Mesenchymal stem cell (in vitro differentiated cells and primary cell): Measurements from ENCODE around the gene HPN.
A peak's percentile ranks its signal among the peaks of the same experiment; 100 is the strongest.

Experiments used
- DNase-seq: peaks from one replicate; pipeline ENCODE4 v3.0.0-alpha.2; 2013
- H2AFZ ChIP-seq: one replicate; pipeline ENCODE4 v1.6.1; 2013; ENCODE audit warnings: low read depth, mild to moderate bottlenecking, control low read depth, inconsistent platforms, low read length, moderate library complexity
- H2AK5ac ChIP-seq: 2 replicates; pipeline ENCODE4 v1.6.1; 2013; ENCODE audit warnings: low read length, moderate library complexity, mild to moderate bottlenecking, inconsistent platforms; ENCODE audit not compliant: severe bottlenecking
- H2BK120ac ChIP-seq: one replicate; pipeline ENCODE4 v1.6.1; 2013; ENCODE audit warnings: low read depth, mild to moderate bottlenecking, inconsistent platforms, low read length, moderate library complexity
- H2BK12ac ChIP-seq, 2 experiments: one replicate each; pipeline ENCODE4 v1.6.1; 2013; ENCODE audit warnings: inconsistent platforms in 2 of 2, low read length in 2 of 2, mild to moderate bottlenecking in 2 of 2, moderate library complexity in 2 of 2, control low read depth in 1 of 2
- H2BK15ac ChIP-seq: one replicate; pipeline ENCODE4 v1.6.1; 2013; ENCODE audit warnings: mild to moderate bottlenecking, low read depth, inconsistent platforms; ENCODE audit not compliant: poor library complexity, severe bottlenecking
- H2BK5ac ChIP-seq: 2 replicates; pipeline ENCODE4 v1.6.1; 2013; ENCODE audit warnings: low read depth, mild to moderate bottlenecking, low read length, control low read depth, inconsistent platforms; ENCODE audit not compliant: poor library complexity, severe bottlenecking
- H3K14ac ChIP-seq, 2 experiments: one replicate each; pipeline ENCODE4 v1.6.1; 2013; ENCODE audit warnings: inconsistent platforms in 2 of 2, low read length in 2 of 2, control low read depth in 1 of 2, mild to moderate bottlenecking in 1 of 2, moderate library complexity in 1 of 2
- H3K18ac ChIP-seq, 2 experiments: one replicate each; pipeline ENCODE4 v1.6.1; 2013; ENCODE audit warnings: inconsistent platforms in 2 of 2, low read length in 2 of 2, control low read depth in 1 of 2, low read depth in 1 of 2, mild to moderate bottlenecking in 1 of 2
- H3K23ac ChIP-seq, 2 experiments: one replicate each; pipeline ENCODE4 v1.6.1; 2013; ENCODE audit warnings: inconsistent platforms in 2 of 2, low read length in 2 of 2, mild to moderate bottlenecking in 2 of 2, moderate library complexity in 2 of 2, control low read depth in 1 of 2
- H3K27ac ChIP-seq: 2 replicates; pipeline ENCODE4 v1.5.1; 2013; ENCODE audit warnings: mild to moderate bottlenecking, moderate library complexity, low read length, control low read depth, inconsistent platforms; ENCODE audit not compliant: poor library complexity, severe bottlenecking
- H3K27me3 ChIP-seq, 2 experiments: 2 replicates each; pipeline versions ENCODE4 v1.6.1 to v1.7.0; 2013; ENCODE audit warnings: low read length in 2 of 2, mild to moderate bottlenecking in 2 of 2, moderate library complexity in 2 of 2, control low read depth in 1 of 2, inconsistent platforms in 1 of 2; ENCODE audit not compliant: control insufficient read depth in 1 of 2, insufficient read depth in 1 of 2
- H3K36me3 ChIP-seq, 2 experiments: 2 replicates each; pipeline versions ENCODE4 v1.6.1 to v1.7.0; 2013; ENCODE audit warnings: low read length in 2 of 2, control low read depth in 1 of 2, inconsistent platforms in 1 of 2, low read depth in 1 of 2, mild to moderate bottlenecking in 1 of 2; ENCODE audit not compliant: insufficient read depth in 2 of 2, control insufficient read depth in 1 of 2
- H3K4ac ChIP-seq, 2 experiments: one replicate each; pipeline ENCODE4 v1.6.1; 2013; ENCODE audit warnings: inconsistent platforms in 2 of 2, low read length in 2 of 2, mild to moderate bottlenecking in 2 of 2, moderate library complexity in 2 of 2, control low read depth in 1 of 2, low read depth in 1 of 2
- H3K4me1 ChIP-seq: 2 replicates; pipeline ENCODE4 v1.6.1; 2013; ENCODE audit warnings: low read depth, low read length, control low read depth; ENCODE audit not compliant: control insufficient read depth, insufficient read depth
- H3K4me2 ChIP-seq: 2 replicates; pipeline ENCODE4 v1.6.1; 2013; ENCODE audit warnings: low read length, mild to moderate bottlenecking, inconsistent platforms; ENCODE audit not compliant: poor library complexity, severe bottlenecking
- H3K4me3 ChIP-seq, 2 experiments: 2 replicates each; pipeline versions ENCODE4 v1.5.1 to v1.7.0; 2013; ENCODE audit warnings: low read length in 2 of 2, mild to moderate bottlenecking in 2 of 2, control low read depth in 1 of 2, low read depth in 1 of 2; ENCODE audit not compliant: insufficient read depth in 1 of 2
- H3K79me1 ChIP-seq: replicated peaks from 2 replicates; pipeline ENCODE4 v1.6.1; 2013; ENCODE audit warnings: mild to moderate bottlenecking, control low read depth, low read length, inconsistent platforms; ENCODE audit not compliant: poor library complexity, severe bottlenecking
- H3K9ac ChIP-seq: 2 replicates; pipeline ENCODE4 v1.7.0; 2013; ENCODE audit warnings: mild to moderate bottlenecking, low read length, moderate library complexity
- H3K9me3 ChIP-seq: 2 replicates; pipeline ENCODE4 v1.7.0; 2013; ENCODE audit warnings: mild to moderate bottlenecking, low read length; ENCODE audit not compliant: control insufficient read depth
- H4K8ac ChIP-seq: one replicate; pipeline ENCODE4 v1.6.1; 2013; ENCODE audit warnings: inconsistent platforms, mild to moderate bottlenecking, low read length, moderate library complexity
- H4K91ac ChIP-seq: one replicate; pipeline ENCODE4 v1.6.1; 2013; ENCODE audit warnings: mild to moderate bottlenecking, low read length, inconsistent platforms
- WGBS: methylation state at CpG from one replicate; pipeline ENCODE4 v1.1.7; 2013; ENCODE audit warnings: mixed read lengths; 5-methylcytosine and 5-hydroxymethylcytosine counted together

Gene HPN

DNA sequence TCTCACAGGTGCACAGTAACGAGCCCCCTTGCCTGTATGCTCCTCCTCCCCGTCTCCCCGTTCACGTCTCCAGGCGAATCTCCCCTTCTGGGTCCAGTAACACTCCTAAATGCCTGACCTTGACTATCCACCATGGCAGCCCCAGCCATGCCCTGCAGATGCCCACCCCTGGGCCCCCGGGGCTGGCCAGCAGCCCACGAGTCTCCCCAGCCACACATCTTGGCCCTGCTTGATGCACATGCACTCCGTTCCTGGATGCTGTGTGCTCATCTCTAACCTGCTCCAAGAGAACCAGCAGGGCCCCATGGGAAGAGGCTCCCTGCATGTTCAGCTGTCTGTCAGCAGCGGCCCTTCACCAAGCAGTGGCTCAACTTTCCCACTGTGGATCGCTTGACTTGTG is 32.0 kb downstream of the HPN start:
- peaks cover 2% of the 10 kb centered on the region for H3K4me1 ChIP-seq
- 72% methylated on average over 10 of the region's 10 CpGs for WGBS
- no peak overlapping the region for H3K27ac ChIP-seq
- no peak overlapping the region for H3K14ac ChIP-seq
- H2AFZ ChIP-seq: no peak overlapping the region
- H2BK15ac ChIP-seq: no peak overlapping the region
- peaks cover 9 to 48% of the 10 kb centered on the region in 2 experiments for H3K27me3 ChIP-seq
- no peak overlapping the region for H2BK120ac ChIP-seq
- no peak for DNase-seq
- H3K4me3 ChIP-seq: no peak overlapping the region
- no peak overlapping the region for H3K18ac ChIP-seq
- H3K36me3 ChIP-seq: no peaks in the 10 kb centered on the region
- no peak overlapping the region for H2AK5ac ChIP-seq
- no peak overlapping the region for H4K91ac ChIP-seq
- no peak overlapping the region for H3K4me2 ChIP-seq
- no peak overlapping the region for H4K8ac ChIP-seq
- H3K4ac ChIP-seq: no peak overlapping the region
- no peak overlapping the region for H3K9ac ChIP-seq
- no peak overlapping the region for H2BK12ac ChIP-seq
- H3K79me1 ChIP-seq: no peaks in the 10 kb centered on the region
- no peak overlapping the region for H3K23ac ChIP-seq
- H3K9me3 ChIP-seq: peaks cover 6% of the 10 kb centered on the region
- no peak overlapping the region for H2BK5ac ChIP-seq

DNA sequence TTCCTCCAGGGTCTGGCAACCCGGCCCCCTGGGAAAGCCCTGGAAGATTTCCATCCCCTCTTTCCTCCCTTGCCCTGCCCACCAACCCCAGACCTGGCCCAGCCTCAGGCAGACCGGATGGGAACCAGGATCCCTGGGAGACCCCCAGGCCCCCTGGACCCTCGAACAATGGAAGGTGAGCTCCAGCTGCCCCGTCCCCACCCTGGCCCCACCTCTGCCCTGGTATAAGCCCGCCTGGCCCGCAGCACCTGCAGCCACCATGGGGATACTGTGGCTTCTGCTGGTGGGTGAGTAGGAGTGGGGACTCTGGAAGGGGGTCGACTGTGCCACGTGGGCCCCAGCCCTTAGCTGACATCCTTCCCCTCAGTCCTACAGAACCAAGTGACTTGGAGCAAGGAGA is 32.4 kb downstream of the HPN start:
- no peak overlapping the region for H2AK5ac ChIP-seq
- H2BK12ac ChIP-seq: no peak overlapping the region
- H3K23ac ChIP-seq: no peak overlapping the region
- peaks cover 9 to 49% of the 10 kb centered on the region in 2 experiments for H3K27me3 ChIP-seq
- H3K4ac ChIP-seq: no peak overlapping the region
- DNase-seq: no peak
- H2BK120ac ChIP-seq: no peak overlapping the region
- H3K36me3 ChIP-seq: no peaks in the 10 kb centered on the region
- WGBS: 71% methylated on average over 5 of the region's 8 CpGs
- no peaks in the 10 kb centered on the region for H3K79me1 ChIP-seq
- H3K4me2 ChIP-seq: no peak overlapping the region
- H3K14ac ChIP-seq: no peak overlapping the region
- no peak overlapping the region for H2BK5ac ChIP-seq
- H4K91ac ChIP-seq: peak overlapping the region; percentile 31
- no peak overlapping the region for H3K4me3 ChIP-seq
- H4K8ac ChIP-seq: no peak overlapping the region
- no peak overlapping the region for H3K18ac ChIP-seq
- no peak overlapping the region for H2BK15ac ChIP-seq
- no peak overlapping the region for H3K9ac ChIP-seq
- H2AFZ ChIP-seq: no peak overlapping the region
- H3K27ac ChIP-seq: no peak overlapping the region
- no peaks in the 10 kb centered on the region for H3K4me1 ChIP-seq
- H3K9me3 ChIP-seq: peaks cover 6% of the 10 kb centered on the region

DNA sequence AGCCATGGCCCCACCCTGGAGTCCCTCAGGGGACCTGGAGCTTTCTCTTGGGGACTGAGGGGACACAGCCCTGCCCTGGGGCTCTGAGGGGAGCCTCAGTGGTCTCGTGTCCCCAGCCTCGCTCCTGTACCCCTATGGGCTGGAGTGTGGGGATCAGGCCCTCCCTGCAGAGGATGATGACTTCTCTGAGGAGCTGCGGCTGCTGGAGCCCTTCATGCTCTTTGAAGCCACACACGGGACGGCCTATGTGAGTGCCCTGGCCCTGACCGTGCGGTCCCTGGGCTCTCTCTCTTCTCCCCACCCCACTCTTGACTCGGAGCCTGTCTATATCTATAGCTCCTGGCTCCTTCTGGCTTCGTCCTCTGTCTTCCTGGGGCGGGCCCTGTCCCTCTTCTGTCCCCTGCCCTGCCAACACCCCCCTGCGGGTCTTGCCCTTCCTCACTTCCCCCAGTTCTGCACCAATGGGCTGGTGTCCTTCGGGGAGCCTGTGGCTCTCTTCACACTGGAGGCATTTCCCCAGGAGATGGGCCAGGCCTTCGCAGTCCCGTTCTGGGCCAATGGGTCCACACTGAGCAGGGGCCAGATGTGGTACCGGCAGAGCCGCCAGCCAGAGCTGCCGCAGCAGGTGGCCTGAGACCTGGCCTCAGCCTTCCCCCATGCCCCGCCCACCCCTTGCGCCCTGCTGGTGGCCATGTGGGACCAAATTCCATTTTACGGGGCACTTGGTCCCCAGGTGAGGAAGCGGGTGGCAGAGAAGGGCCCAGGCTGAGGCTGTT is 33.1 kb downstream of the HPN start:
- no peak overlapping the region for H3K4me2 ChIP-seq
- no peaks in the 10 kb centered on the region for H3K4me1 ChIP-seq
- H2AK5ac ChIP-seq: no peak overlapping the region
- no peak overlapping the region for H3K27ac ChIP-seq
- H4K91ac ChIP-seq: no peak overlapping the region
- no peak overlapping the region for H3K23ac ChIP-seq
- peaks cover 9 to 51% of the 10 kb centered on the region in 2 experiments for H3K27me3 ChIP-seq
- DNase-seq: no peak
- H3K36me3 ChIP-seq: no peaks in the 10 kb centered on the region
- H3K4ac ChIP-seq: no peak overlapping the region
- no peaks in the 10 kb centered on the region for H3K79me1 ChIP-seq
- H4K8ac ChIP-seq: no peak overlapping the region
- H3K4me3 ChIP-seq: no peak overlapping the region
- no peak overlapping the region for H3K14ac ChIP-seq
- H3K9ac ChIP-seq: no peak overlapping the region
- H2BK15ac ChIP-seq: no peak overlapping the region
- H2BK12ac ChIP-seq: no peak overlapping the region
- 85% methylated on average over 21 of the region's 21 CpGs for WGBS
- no peak overlapping the region for H3K18ac ChIP-seq
- peaks cover 6% of the 10 kb centered on the region for H3K9me3 ChIP-seq
- no peak overlapping the region for H2AFZ ChIP-seq
- no peak overlapping the region for H2BK5ac ChIP-seq
- no peak overlapping the region for H2BK120ac ChIP-seq

DNA sequence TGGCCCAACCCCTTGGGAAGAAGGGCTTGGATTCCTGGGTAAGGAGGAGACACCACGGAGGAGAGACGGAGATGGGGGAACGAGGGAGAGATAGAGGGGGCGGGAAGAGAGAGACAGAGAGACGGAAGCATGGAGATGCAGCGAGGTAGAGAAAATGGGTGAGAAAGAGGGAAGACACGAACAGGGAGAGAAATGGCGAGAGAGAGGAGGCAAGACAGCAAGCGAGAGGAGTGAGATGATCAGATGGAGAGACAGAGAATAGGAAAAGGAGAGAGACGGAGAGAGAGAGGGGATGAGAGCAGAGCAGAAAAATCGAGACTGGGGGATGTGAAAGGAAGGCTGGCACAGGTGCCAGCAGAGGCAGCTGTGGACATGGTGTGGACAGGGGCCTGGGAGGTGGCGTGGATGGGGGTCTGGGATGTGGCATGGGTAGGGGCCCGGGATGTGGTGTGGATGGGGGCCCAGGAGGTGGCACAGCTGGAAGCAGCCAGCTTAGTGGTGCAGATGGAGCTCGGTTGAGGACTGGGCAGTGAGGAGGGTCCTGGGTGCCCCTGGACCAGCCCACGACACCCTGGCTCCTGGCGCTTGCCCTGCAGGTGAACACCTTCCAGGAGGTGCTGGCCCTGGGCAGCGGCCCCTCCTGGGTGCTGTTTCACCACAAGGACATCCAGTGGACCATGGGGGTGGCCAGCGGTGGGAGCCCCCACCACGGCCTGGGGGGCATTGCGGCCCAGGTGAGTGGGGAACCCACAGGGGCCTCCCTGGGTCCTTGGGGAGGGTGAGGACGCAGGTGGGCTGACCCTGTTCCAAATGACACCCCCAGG is 33.9 kb downstream of the HPN start:
- Histone ChIP-seq H3K79me1 (no peaks in the 10 kb centered on the region), H4K8ac (no peak overlapping the region), H3K27me3 (peaks cover 9 to 56% of the 10 kb centered on the region in 2 experiments), H3K9ac (no peak overlapping the region), H3K36me3 (no peaks in the 10 kb centered on the region), H3K14ac (no peak overlapping the region), H2BK120ac (no peak overlapping the region), H2BK12ac (no peak overlapping the region), H2BK15ac (no peak overlapping the region), H2AFZ (no peak overlapping the region), H2AK5ac (no peak overlapping the region), H3K27ac (no peak overlapping the region), H3K18ac (no peak overlapping the region), H4K91ac (no peak overlapping the region), H3K23ac (no peak overlapping the region), H3K4me3 (no peak overlapping the region), H3K4me2 (no peak overlapping the region), H3K4me1 (no peaks in the 10 kb centered on the region), H3K9me3 (peaks cover 4% of the 10 kb centered on the region), H2BK5ac (no peak overlapping the region), H3K4ac (no peak overlapping the region)
- WGBS: 83% methylated on average over 21 of the region's 21 CpGs
- no peak for DNase-seq
